Neutrophil (primary cell): Measurements from ENCODE around the gene SORD.
"Not testable (repeated sequence)": the region's sequence is repeated elsewhere in the genome, so short reads cannot be mapped to it uniquely, and the experiment has no call there.

Experiments used
- H3K27ac ChIP-seq: fragments of 200-600 bp; sonication (generic); 2 replicates; pipeline ENCODE4 v1.5.1; 2016; ENCODE audit warnings: mild to moderate bottlenecking, moderate library complexity
- H3K27me3 ChIP-seq: fragments of 200-600 bp; sonication (generic); 2 replicates; pipeline ENCODE4 v1.6.0; 2016; ENCODE audit warnings: mild to moderate bottlenecking
- H3K36me3 ChIP-seq: fragments of 200-600 bp; sonication (generic); 2 replicates; pipeline ENCODE4 v1.5.1; 2017
- H3K4me1 ChIP-seq, 2 experiments: fragments of 200-600 bp in 1 of 2; sonication (generic) in 1 of 2; 1 replicate in 1 of 2; 2 replicates in 1 of 2; pipeline versions ENCODE4 v1.5.1 to v1.6.1; 2013 to 2016; ENCODE audit warnings: low read depth in 1 of 2, low read length in 1 of 2, mild to moderate bottlenecking in 1 of 2, moderate library complexity in 1 of 2; ENCODE audit not compliant: control insufficient read depth in 1 of 2, insufficient read depth in 1 of 2
- H3K4me3 ChIP-seq, 2 experiments: fragments of 200-600 bp in 1 of 2; sonication (generic) in 1 of 2; 1 replicate in 1 of 2; 2 replicates in 1 of 2; pipeline ENCODE4 v1.5.1; 2013 to 2016; ENCODE audit warnings: low read depth in 1 of 2, low read length in 1 of 2, mild to moderate bottlenecking in 1 of 2, moderate library complexity in 1 of 2
- H3K9me3 ChIP-seq: fragments of 200-600 bp; sonication (generic); 2 replicates; pipeline ENCODE4 v1.5.1; 2016
- CTCF ChIP-seq: fragments of 200-600 bp; sonication (generic); IDR thresholded peaks from 2 replicates; pipeline ENCODE4 v1.5.1; 2016; ENCODE audit warnings: antibody characterized with exemption

Gene SORD

GRCh38 chr15:44999105-44999504 is 23.9 kb upstream of the SORD start:
- Histone ChIP-seq H3K27me3 (no peaks in the 10 kb centered on the region), H3K36me3 (no peaks in the 10 kb centered on the region), H3K4me1 (no peaks in the 10 kb centered on the region), H3K9me3 (no peaks in the 10 kb centered on the region), H3K4me3 (no peak overlapping the region), H3K27ac (no peak overlapping the region)
- TF ChIP-seq CTCF, result no peak

- not testable (repeated sequence) for H3K36me3 ChIP-seq, H3K4me1 ChIP-seq
These were observed 21.8 kb upstream of the SORD start for GRCh38 chr15:45001180-45001579.

GRCh38 chr15:45003731-45004410 is 19.1 kb upstream of the SORD start:
- H3K27ac ChIP-seq, H3K9me3 ChIP-seq, H3K27me3 ChIP-seq, H3K4me3 ChIP-seq, H3K36me3 ChIP-seq, H3K4me1 ChIP-seq: not testable (repeated sequence)

More at GRCh38 chr15:45001180-45001579, 21.8 kb upstream of the SORD start:
- not testable (repeated sequence) for H3K27ac ChIP-seq, H3K9me3 ChIP-seq, H3K4me3 ChIP-seq, H3K27me3 ChIP-seq

- H3K9me3 ChIP-seq, H3K4me3 ChIP-seq, H3K36me3 ChIP-seq, H3K27ac ChIP-seq, H3K27me3 ChIP-seq, H3K4me1 ChIP-seq: not testable (repeated sequence)
These were observed 18.3 kb upstream of the SORD start for GRCh38 chr15:45004590-45005175.

GRCh38 chr15:45009046-45009445 is 13.9 kb upstream of the SORD start:
- no peaks in the 10 kb centered on the region for H3K36me3 ChIP-seq

GRCh38 chr15:45015114-45015513 is 7.9 kb upstream of the SORD start:
- peaks cover 25% of the 10 kb centered on the region for H3K27me3 ChIP-seq
- not testable (repeated sequence) for H3K4me3 ChIP-seq, H3K36me3 ChIP-seq, H3K9me3 ChIP-seq, H3K4me1 ChIP-seq, H3K27ac ChIP-seq

More at GRCh38 chr15:45009046-45009445, 13.9 kb upstream of the SORD start:
- no peak for TF ChIP-seq CTCF
- H3K9me3 ChIP-seq, result no peaks in the 10 kb centered on the region
- H3K4me3 ChIP-seq, result no peak overlapping the region
- H3K27ac ChIP-seq, result no peak overlapping the region
- no peaks in the 10 kb centered on the region for H3K4me1 ChIP-seq
- peaks cover 7% of the 10 kb centered on the region for H3K27me3 ChIP-seq

- peaks cover 42% of the 10 kb centered on the region for H3K27me3 ChIP-seq
- H3K36me3 ChIP-seq, H3K9me3 ChIP-seq, H3K27ac ChIP-seq, H3K4me3 ChIP-seq: not testable (repeated sequence)
- H3K4me1 ChIP-seq, result peaks cover 17 to 19% of the 10 kb centered on the region in 2 experiments
These were observed 2.6 kb upstream of the SORD start for GRCh38 chr15:45020222-45020900.

GRCh38 chr15:45020901-45021259 is 2.1 kb upstream of the SORD start:
- H3K9me3 ChIP-seq, H3K27ac ChIP-seq, H3K36me3 ChIP-seq, H3K4me3 ChIP-seq: not testable (repeated sequence)
- Histone ChIP-seq H3K4me1 (peaks cover 17 to 19% of the 10 kb centered on the region in 2 experiments), H3K27me3 (peaks cover 42% of the 10 kb centered on the region)
